GM21737 (cell line): ENCODE data around the gene RARS2.
"Not testable (repeated sequence)": the region's sequence is repeated elsewhere in the genome, so short reads cannot be mapped to it uniquely, and the experiment has no call there.

Source experiments
- ATAC-seq: cut with Tn5 transposase; IDR thresholded peaks from one replicate; pipeline ENCODE4 v1.9.1; 2021; ENCODE audit warnings: mild to moderate bottlenecking, moderate library complexity; ENCODE audit not compliant: unreplicated experiment

The RARS2 gene

DNA sequence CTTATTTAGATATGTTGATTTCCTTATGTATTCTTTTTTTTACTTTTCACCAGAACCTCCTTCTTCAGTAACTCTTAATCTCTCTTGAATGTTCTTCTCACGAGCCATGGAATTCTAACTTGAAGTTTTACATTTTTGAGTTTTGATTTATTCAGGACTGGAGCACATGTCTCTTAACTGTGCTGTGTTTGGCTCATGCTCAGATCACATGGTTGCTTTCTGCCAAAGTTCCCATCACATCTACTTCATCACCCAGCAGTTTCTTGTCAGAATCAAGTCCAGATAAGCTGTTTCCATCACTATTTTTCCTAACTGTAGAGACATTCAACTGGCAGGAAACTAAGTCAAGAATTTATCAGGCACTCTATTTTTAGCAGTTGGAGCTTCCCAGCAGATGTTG lies 85.3 kb downstream of the RARS2 start:
- no peak for ATAC-seq

- no peak for ATAC-seq
Measured at GRCh38 chr6:87501809-87502572, 87.8 kb downstream of the RARS2 start.

- ATAC-seq: no peak
Measured at GRCh38 chr6:87498048-87498447, 91.7 kb downstream of the RARS2 start.

DNA sequence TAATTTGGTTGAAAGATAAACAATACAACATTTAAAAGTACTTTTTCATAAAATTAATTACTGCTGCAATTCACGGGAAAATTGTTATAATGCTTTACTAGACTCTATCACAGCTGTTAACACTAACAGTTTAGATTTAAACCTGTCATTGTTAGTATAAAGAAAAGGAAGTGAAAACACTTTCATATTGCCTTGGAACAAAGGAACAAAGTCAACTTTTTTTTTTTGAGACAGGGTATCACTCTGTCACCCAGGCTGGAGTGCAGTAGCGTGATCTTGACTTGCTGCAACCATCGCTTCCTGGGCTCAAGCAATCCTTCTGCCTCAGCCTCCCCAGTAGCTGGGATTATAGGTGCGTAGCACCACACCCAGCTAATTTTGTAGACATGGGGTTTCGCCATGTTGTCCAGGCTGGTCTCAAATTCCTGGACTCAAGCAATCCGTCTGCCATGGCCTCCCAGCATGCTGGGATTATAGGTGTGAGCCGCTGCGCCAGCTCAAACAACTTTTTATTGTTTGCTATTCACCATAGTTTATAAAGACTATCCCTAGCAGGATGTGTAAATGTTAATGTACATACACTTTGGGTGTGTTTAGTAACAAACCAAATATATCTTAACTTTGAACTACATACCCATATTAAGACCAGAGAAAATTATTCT lies 94.9 kb downstream of the RARS2 start:
- no peak for ATAC-seq

DNA sequence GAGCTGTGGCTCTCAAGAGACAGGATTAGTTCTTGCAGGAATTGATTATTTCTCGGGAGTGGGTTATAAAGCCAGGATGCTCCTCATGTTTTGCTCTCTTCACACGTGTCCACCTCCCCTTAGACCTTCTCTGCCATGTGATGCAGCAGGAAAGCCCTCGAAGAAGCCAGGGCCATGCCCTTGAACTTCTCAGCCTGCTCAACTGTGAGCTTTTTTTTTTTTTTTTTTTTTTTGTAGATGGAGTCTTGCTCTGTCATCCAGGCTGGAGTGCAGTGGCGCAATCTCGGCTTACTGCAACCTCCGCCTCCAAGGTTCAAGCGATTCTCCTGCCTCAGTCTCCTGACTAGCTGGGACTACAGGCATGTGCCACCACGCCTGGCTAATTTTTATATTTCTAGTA lies 100.5 kb downstream of the RARS2 start:
- ATAC-seq: not testable (repeated sequence)

DNA sequence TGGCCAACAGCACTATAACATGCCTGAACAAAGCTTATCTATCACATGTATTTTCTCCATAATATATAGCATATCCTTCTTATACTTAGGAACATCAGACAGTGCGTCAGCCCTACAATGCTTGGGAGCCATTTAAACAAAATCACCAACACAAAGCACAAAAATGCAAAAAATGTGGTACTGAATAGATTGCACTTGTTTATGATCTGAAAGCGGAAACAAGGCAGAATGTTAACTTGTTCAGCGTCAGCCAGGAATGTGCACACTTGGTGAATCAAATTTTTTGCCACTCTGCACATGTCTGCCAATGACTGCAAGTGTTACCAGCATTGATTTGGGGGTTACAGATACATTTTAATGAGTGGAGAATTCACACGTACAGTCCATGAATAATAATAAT lies 102.2 kb downstream of the RARS2 start:
- no peak for ATAC-seq

DNA sequence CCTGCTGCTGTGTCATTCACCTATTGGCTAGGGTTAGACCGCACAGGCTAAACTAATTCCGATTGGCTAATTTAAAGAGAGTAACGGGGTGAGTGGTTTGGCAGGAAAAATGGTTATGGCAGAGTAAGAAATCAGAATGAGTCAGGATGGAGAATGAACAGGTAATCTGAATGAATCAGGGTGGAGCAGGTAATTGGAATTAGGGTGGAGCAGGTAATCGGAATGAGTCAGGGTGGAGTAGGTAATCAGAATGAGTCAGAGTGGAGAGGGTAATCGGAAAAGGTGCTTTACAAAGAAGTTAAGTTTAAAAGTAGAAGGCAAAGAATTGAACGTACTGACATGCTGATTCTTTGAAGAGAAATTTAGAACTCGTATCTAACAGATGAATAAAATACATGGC lies 105.3 kb downstream of the RARS2 start:
- no peak for ATAC-seq

- ATAC-seq: no peak
Measured at GRCh38 chr6:87483929-87484328, 105.9 kb downstream of the RARS2 start.

DNA sequence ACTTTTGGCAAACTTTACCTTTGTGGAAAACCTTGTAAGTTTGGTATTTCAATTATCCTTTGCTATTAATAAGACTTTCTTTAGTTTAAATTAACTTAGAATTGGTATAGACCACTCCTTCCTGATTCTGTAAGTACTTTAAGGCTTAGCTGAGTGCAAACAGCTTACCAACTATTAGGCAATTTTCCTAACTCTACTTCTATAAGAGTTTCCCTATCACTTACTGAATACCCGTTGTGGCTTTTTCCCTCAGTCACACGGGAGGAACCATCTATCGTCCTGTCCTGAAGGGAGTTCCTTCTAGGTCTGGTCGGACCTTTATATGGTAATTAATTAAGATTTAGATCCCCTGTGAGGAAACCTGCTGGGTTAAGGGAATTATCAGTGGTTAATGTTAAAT lies 107.4 kb downstream of the RARS2 start:
- ATAC-seq: no peak

GRCh38 chr6:87481931-87482330 lies 107.9 kb downstream of the RARS2 start:
- ATAC-seq: no peak

DNA sequence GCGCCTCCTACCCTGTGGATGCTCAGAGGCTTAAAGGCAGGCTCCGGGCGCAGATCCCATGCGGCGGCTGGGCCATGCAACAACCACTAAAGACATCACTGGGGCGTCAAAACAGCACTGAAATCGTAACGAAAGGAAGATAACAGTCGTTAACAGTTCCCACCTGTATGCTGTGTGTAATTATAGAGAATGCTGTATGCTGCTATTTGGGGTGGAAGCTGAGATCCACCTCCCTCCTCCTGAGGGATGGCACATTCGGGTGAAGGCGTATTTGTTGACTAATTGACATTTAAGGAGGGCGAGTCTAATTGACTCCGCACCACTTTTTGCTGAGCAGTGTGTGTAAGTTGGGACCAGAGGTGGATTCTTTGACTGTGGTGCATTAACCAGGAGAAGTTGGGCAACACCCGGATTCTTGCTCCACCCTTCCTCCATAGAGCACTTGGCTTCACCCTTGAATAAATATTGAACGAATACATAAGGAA lies 116.3 kb downstream of the RARS2 start:
- ATAC-seq: peak; percentile 63

DNA sequence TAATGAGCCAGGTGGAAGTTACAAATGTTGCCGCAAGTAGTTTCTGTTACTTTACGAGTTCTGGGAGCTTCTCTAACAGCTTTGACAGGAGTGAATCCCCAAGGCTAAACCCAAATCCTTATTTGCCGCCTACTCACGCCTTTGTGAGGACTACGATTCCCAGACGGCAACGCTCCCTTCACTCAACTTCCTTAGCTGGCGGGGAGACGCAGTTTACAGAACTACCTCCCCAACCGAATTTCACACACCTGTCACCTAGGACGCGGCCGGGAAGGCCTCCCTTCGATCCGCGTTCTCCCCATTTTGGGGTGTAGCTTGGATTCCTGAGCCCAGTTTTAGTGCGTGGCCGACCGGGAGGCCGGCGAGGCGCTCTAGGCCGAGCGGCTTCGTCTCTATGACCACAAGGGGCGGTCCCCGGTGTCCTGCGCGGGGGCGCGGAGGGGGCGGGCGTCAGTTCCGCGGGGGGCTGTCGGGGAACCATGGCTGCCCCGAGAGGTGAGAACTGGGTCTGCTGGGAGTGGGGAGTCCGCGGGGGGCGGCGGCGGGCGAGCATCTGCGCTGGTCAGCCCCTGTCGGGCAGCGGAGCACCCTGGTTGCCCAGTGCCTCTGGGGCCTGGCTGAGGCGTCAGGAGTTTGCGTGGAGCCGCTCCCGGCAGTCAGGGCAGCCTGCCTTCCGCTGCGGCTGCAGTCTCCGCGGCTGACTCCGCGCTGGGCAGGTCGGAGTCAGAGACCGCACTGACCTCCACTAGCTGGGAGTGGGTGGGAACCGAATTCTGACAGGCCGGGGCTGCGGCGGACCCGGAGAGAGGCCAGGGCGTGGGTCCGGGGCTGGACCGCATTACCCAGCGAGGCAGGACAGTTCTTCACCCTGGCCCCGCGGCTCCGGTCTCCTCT lies 117.0 kb downstream of the RARS2 start, which contains the start of gene SLC35A1:
Gene SLC35A1 (plus strand): TSS at position 450 of the 894 bp plus-strand sequence. CDS start 30 bp downstream, at position 480.
- ATAC-seq: peak; percentile 95

- no peak for ATAC-seq
Measured at GRCh38 chr6:87465051-87465450, 124.7 kb downstream of the RARS2 start.
